Right cardiac atrium (tissue), 5 donors: ENCODE data around the gene ZSWIM3. TPM values are rescaled to one million over a fixed set of nuclear protein-coding genes. Genes with fewer than 3 reads are reported as not detected.
"Not testable (repeated sequence)": the region's sequence is repeated elsewhere in the genome, so short reads cannot be mapped to it uniquely, and the experiment has no call there.

Experiments used
- ATAC-seq, 2 donors: fragments of 200-7000 bp; cut with Tn5 transposase; one replicate each; pipeline versions ENCODE4 v1.8.0 to v1.9.1; 2020; ENCODE audit warnings: moderate library complexity in 2 of 2, mild to moderate bottlenecking in 1 of 2
- DNase-seq, 3 donors: peaks; one replicate each; pipeline ENCODE4 v3.0.0-alpha.2; 2020
- H3K27ac ChIP-seq: one replicate; pipeline ENCODE4 v1.5.1; 2013; ENCODE audit warnings: mild to moderate bottlenecking, low read length, control low read depth, moderate library complexity
- H3K27me3 ChIP-seq: one replicate; pipeline ENCODE4 v1.6.1; 2013; ENCODE audit not compliant: control insufficient read depth, insufficient read depth
- H3K4me1 ChIP-seq: one replicate; pipeline ENCODE4 v1.6.1; 2013; ENCODE audit warnings: low read length; ENCODE audit not compliant: control insufficient read depth, insufficient read depth
- H3K4me3 ChIP-seq: one replicate; pipeline ENCODE4 v1.5.1; 2013; ENCODE audit warnings: low read length, control low read depth
- H3K9me3 ChIP-seq: one replicate; pipeline ENCODE4 v1.6.1; 2013; ENCODE audit warnings: low read length; ENCODE audit not compliant: control insufficient read depth
- WGBS: extraction: QIAGEN DNeasy Blood & Tissue Kit; methylation state at CpG from one replicate; pipeline ENCODE4 v1.1.7; 2013; 5-methylcytosine and 5-hydroxymethylcytosine counted together
- intact Hi-C, 4 donors: fragments of 100-400 bp; cut with DNase I; formaldehyde crosslinking; loops; one replicate each; pipeline versions ENCODE4 v1.11.0 to v1.14.0; 2022 to 2023
- polyA plus RNA-seq: library from polyadenylated mRNA; stranded (reverse); fragments of 200-250 nt; gene quantifications from one replicate; pipeline ENCODE4 v1.2.3, GENCODE V29; 2013
- total RNA-seq, 4 donors: library from RNA; stranded (reverse); fragmentation: NEBNext Ultra II Directional; extraction: Animal tissue kit (Norgen Biotek cat#: 25700); gene quantifications; one replicate each; pipeline ENCODE4 v1.2.1, GENCODE V29; 2021
- donor health status: healthy with polysubstance abuse.
- donor health status: DM: no; HTN: yes; CAD: no.
- donor health status: DM: no; HTN: no; CAD: no.
- donor health status: DM: no; HTN: yes; CAD: no; lungs with severe emphysema.
- donor health status: DM: yes; HTN: yes; CAD: no.

The ZSWIM3 gene
- total and polyA plus RNA-seq, 5 donors, result 1.7 to 3.3 (median 2.3) TPM

GRCh38 chr20:45861221-45862075 is 4.0 kb downstream of the ZSWIM3 start:
- WGBS, result 93% methylated on average over 7 of the region's 7 CpGs

GRCh38 chr20:45863543-45864470 is 6.4 kb downstream of the ZSWIM3 start:
- WGBS, result 90% methylated on average over 7 of the region's 7 CpGs
- Histone ChIP-seq H3K4me1 (no peaks in the 10 kb centered on the region), H3K4me3 (no peak overlapping the region), H3K27ac (no peak overlapping the region), H3K9me3 (no peaks in the 10 kb centered on the region), H3K27me3 (no peaks in the 10 kb centered on the region)
- no peak for DNase-seq
- ATAC-seq, result no peak
- intact Hi-C loops, result no loop called here

More at GRCh38 chr20:45861221-45862075, 4.0 kb downstream of the ZSWIM3 start:
- DNase-seq (no peak), ATAC-seq (no peak)
- H3K4me3 ChIP-seq, result no peak overlapping the region
- H3K4me1 ChIP-seq, result peaks cover 6% of the 10 kb centered on the region
- H3K27ac ChIP-seq, result no peak overlapping the region
- H3K27me3 ChIP-seq, result no peaks in the 10 kb centered on the region
- intact Hi-C loops, result no loop called here
- H3K9me3 ChIP-seq, result no peaks in the 10 kb centered on the region

GRCh38 chr20:45866454-45866853 is 9.0 kb downstream of the ZSWIM3 start:
- no peak for DNase-seq
- WGBS, result 92% methylated on average over 5 of the region's 5 CpGs
- no peaks in the 10 kb centered on the region for H3K27me3 ChIP-seq
- H3K27ac ChIP-seq, result no peak overlapping the region
- intact Hi-C loops, result no loop called here
- H3K4me3 ChIP-seq, result no peak overlapping the region
- no peak for ATAC-seq
- H3K9me3 ChIP-seq, result no peaks in the 10 kb centered on the region
- no peaks in the 10 kb centered on the region for H3K4me1 ChIP-seq

DNA sequence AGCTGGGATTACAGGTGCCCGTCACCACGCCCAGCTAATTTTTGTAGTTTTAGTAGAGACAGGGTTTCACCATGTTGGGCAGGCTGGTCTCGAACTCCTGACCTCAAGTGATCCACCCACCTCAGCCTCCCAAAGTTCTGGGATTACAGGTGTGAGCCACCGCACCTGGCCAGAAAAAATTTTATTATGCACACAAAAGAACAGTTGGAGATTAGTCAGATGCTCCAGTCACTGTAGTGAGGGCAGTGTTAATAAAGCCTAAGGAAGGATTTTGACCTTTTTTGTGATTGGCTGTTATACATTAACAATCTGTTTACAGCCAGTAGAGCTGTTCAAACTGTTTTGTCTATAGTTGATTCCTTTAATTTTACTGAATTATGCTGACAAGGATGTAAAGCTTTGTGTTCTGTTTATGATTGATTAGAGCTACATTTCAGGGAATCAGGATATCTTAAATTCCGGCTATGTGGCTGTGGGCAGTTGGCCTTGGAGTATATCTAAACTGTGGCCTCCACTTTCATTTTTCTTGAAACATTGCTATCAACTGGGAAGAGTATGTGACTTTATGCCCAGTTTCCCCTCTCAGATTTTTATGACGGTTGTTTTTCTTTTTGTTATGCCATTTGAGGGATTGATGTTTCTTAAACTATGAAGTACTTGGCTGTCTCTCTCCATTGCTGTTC is 9.9 kb downstream of the ZSWIM3 start:
- H3K27ac ChIP-seq, result no peak overlapping the region
- 91% methylated on average over 6 of the region's 6 CpGs for WGBS
- H3K27me3 ChIP-seq, result no peaks in the 10 kb centered on the region
- no peak overlapping the region for H3K4me3 ChIP-seq
- DNase-seq (no peak), ATAC-seq (no peak)
- no peaks in the 10 kb centered on the region for H3K9me3 ChIP-seq
- no peaks in the 10 kb centered on the region for H3K4me1 ChIP-seq
- intact Hi-C loops, result no loop called here

DNA sequence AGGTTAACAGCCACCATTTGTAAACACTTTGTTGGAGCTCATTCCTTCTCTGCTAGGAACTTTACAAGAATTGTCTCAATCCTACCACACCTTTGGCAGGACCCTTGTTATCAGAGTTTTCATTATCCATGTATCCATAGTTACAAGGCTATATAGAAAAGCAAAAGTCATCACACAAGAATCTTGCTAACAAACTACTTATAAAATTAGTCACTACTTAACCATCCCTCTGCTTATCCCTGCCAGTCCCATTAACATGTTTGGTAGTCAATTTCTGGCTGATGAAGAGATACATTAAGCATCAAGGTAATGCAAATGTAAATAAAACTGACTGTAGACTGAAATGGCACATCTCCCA is 10.4 kb downstream of the ZSWIM3 start:
- Histone ChIP-seq H3K27ac (no peak overlapping the region), H3K4me3 (no peak overlapping the region), H3K9me3 (no peaks in the 10 kb centered on the region), H3K4me1 (no peaks in the 10 kb centered on the region), H3K27me3 (no peaks in the 10 kb centered on the region)
- DNase-seq (no peak), ATAC-seq (no peak)
- intact Hi-C loops, result no loop called here

DNA sequence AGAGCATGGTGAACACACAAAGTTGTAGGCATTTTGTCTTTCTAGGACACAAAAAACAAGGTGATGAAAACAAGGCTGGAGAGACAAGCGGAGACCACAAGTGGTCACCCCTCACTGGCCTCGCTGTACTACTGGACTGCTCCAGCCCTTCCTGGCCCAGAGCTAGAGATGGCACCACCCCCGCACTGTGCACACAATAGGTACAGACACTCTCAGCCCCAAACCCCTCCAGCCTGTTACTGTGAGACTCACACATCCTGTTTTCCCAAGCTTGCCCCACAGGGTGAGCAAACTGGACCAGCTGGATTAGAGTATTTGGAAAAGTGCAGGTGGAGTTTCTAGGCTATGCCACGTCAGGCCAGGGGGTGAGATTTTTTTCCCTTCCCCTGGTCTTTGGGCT is 15.2 kb downstream of the ZSWIM3 start:
- Histone ChIP-seq H3K9me3 (no peaks in the 10 kb centered on the region), H3K27me3 (no peaks in the 10 kb centered on the region), H3K4me3 (no peak overlapping the region), H3K27ac (no peak overlapping the region), H3K4me1 (no peaks in the 10 kb centered on the region)
- intact Hi-C loops, result no loop called here
- DNase-seq (no peak), ATAC-seq (no peak)
- 89% methylated on average over 4 of the region's 4 CpGs for WGBS

GRCh38 chr20:45873409-45874103 is 16.1 kb downstream of the ZSWIM3 start:
- WGBS, result 26% methylated on average over 1 of the region's 1 CpG
- H3K27ac ChIP-seq, result no peak overlapping the region
- ATAC-seq, result no peak
- H3K4me1 ChIP-seq, result no peaks in the 10 kb centered on the region
- intact Hi-C loops, result no loop called here
- no peak overlapping the region for H3K4me3 ChIP-seq
- H3K27me3 ChIP-seq, result no peaks in the 10 kb centered on the region
- DNase-seq, result no peak
- no peaks in the 10 kb centered on the region for H3K9me3 ChIP-seq

DNA sequence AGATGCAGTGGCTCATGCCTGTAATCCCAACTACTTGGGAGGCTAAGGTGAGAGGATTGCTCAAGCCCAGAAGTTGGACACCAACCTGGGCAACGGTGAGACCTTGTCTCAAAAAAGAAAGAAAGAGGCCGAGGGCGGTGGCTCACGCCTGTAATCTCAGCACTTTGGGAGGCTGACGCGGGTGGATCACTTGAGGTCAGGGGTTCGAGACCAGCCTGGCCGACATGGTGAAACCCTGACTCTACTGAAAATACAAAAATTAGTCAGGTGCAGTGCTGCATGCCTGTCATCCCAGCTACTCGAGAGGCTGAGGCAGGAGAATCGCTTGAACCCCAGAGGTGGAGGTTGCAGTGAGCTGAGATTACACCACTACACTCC is 16.7 kb downstream of the ZSWIM3 start:
- ATAC-seq, H3K9me3 ChIP-seq, H3K27me3 ChIP-seq, H3K27ac ChIP-seq, intact Hi-C loops, H3K4me3 ChIP-seq, H3K4me1 ChIP-seq: not testable (repeated sequence)
- peak in 1 of 3 donors; percentile 18 for DNase-seq
- WGBS, result 91% methylated on average over 10 of the region's 10 CpGs

DNA sequence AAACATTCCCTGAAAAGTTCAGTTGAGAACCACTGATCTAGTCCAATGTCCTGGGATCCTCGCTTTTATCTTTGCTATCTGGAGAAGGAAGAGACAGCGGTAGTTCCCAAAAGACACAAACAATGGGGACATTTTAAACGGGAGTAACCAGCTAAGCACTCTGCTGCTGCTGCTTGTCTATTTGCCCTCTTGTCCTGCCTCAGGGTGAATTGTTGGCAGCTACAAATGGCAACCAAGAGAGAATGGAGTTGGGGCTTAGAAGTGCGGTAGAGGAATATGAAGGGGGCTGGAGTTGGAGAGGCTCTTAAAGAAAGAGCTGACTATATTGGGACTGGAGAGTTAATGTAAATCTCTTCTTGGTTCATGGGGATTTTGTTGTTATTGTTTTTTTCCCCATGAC is 17.2 kb downstream of the ZSWIM3 start:
- ATAC-seq, result no peak
- Histone ChIP-seq H3K27ac (no peak overlapping the region), H3K4me1 (no peaks in the 10 kb centered on the region), H3K4me3 (no peak overlapping the region), H3K27me3 (no peaks in the 10 kb centered on the region), H3K9me3 (no peaks in the 10 kb centered on the region)
- 77% methylated on average over 4 of the region's 4 CpGs for WGBS
- intact Hi-C loops, result no loop called here
- DNase-seq, result no peak

- 77% methylated on average over 13 of the region's 13 CpGs for WGBS
- no peaks in the 10 kb centered on the region for H3K4me1 ChIP-seq
- H3K4me3 ChIP-seq, result no peak overlapping the region
- no peaks in the 10 kb centered on the region for H3K9me3 ChIP-seq
- intact Hi-C loops, result no loop called here
- H3K27ac ChIP-seq, result no peak overlapping the region
- no peaks in the 10 kb centered on the region for H3K27me3 ChIP-seq
- ATAC-seq (peak; percentile 7 to 17), DNase-seq (peak; percentile 43 to 79 (median 44))
Observed at GRCh38 chr20:45878076-45878761, 20.8 kb downstream of the ZSWIM3 start.
